Neural progenitor cell (in vitro differentiated cells): ENCODE measurements around the gene CENPL.

Experiments
- CTCF ChIP-seq: fragments of 200-600 bp; sonication (generic); IDR thresholded peaks from 2 replicates; pipeline ENCODE4 v1.5.1; 2017; ENCODE audit warnings: antibody characterized with exemption, mild to moderate bottlenecking
- EZH2 ChIP-seq: fragments of 200-600 bp; sonication (generic); IDR thresholded peaks from 2 replicates; pipeline ENCODE4 v1.6.1; 2017; ENCODE audit warnings: antibody characterized with exemption, mild to moderate bottlenecking, moderate library complexity
- EZH2phosphoT487 ChIP-seq: fragments of 200-600 bp; sonication (generic); IDR thresholded peaks from 2 replicates; pipeline ENCODE4 v1.6.1; 2017; ENCODE audit warnings: antibody characterized with exemption

GRCh38 chr1:173857363-173857917 lies 32.8 kb upstream of the CENPL start:
- no peak for TF ChIP-seq EZH2
- no peak for TF ChIP-seq CTCF
- no peak for TF ChIP-seq EZH2phosphoT487
